Measurements from ENCODE around the gene CACNA1B.

The CACNA1B gene

DNA sequence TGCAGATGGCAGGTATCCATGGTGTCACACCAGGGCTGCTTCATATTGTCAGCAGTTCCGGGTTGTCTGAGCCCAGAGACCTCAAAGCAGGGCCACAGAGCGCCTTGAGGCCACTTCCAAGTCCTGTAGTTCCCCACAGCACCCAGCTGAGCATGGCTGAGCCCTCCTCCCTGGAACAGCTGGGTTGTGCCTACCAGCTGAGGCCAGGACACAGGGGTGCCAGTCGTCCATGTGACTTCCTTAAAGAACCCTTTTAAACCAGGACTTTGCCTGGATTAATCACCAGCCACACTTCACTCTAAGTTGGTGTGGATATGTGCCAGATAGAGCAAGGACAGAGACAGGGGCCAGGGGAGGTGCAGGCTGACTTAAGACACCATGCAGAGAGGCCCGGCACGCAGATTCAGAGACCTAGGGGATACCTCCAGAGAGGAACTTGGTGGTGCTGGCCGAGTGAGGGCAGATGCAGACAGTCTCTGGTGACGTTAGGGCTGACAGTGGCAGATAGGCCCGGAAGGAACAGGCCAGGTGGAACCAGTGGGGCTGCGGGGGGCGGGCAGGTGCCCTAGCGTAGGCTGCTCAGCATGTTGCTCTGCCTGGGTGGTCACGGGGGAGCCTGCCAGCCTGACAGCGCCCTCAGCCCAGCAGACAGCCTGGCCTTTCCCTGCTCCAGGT, 142.7 kb downstream of the CACNA1B start:
- DNase-seq, result no peak

DNA sequence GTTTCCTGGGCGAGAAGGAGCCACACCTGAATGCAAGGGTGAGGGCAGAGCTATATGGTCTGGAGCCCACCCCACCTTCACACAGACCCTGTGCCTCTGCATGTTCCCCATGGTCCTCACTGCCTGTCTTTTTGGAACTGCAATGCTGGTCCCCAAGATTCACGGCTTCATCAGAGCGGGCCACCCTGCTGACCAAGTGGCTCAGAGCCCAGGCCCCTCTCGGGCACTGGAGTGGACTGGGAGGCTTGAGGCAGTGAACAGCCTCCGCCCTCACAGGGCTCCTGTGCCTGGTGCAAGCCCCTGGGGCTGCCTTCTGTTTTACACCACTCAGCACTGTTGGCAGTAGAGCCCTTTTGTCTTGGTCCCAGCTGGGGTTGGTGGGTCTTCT, 143.2 kb downstream of the CACNA1B start:
- no peak for DNase-seq

DNA sequence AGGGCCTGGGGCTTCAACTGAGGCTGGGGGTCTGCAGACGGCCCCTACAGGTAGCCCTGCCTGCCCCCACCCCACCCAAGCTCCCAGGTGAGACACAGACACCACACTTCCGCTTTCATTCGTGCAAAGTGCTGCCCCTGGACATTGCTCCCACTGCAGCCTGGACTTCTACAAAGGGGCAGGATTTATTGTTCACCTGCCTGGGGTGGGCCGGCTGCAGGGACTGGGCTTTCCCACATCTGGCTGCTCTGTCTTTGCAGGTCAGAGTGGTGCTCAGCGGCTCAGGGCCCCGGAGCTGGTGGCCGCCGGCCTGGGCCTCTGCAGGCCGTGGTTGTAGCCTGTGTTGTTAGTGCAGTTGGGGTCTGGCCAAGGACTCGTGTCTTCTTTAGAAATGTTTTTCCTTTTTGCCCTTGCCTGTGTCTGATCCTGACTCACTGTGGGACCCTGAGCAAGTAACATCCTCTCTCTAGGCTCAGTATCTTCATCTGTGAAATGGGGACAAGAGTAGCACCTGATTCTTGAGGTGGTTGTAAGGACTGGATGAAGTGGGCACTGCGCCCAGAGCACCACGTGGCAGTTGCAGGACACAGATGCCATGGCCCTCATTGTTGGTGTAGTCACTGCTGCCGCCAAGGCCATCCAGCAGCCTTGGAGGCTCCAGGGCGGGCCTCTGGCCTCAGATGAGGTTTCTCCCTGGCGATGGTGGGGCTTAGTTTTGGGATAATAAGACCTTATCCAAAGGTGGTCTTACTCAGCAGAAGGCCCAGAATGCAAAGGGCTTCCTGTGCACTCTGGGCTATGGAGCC, 143.9 kb downstream of the CACNA1B start:
- no peak for DNase-seq

DNA sequence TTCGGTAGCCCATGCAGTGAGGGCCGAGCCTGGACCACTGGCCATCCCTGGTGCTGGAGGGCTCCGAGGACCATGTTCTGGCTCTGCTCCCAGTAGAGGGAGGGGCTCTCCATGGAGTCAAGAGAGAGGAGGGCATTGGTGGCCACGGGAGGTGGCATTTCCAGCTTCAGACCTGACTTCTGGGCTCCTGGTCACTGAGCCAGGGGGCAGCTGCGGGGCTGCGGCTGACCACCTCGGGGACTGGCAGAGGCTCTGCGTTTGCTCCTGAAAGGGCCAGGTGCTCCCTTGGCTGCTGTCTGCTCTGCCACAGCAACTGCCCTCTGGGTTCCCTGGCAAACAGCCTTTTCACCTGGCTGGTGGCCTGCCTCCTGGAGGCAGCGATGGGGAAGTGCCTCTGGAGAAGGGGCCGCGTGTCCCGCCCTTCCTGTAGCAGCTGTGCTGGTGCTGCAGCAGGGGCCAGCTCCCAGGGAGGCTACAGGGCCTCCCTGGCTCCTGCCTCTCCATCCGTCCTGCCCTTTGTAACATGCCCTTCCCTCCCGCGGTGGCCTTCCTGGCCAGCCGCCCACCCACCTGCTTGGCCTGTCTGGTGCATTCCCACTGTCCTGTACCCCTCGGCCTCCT, 144.6 kb downstream of the CACNA1B start:
- DNase-seq, result no peak

DNA sequence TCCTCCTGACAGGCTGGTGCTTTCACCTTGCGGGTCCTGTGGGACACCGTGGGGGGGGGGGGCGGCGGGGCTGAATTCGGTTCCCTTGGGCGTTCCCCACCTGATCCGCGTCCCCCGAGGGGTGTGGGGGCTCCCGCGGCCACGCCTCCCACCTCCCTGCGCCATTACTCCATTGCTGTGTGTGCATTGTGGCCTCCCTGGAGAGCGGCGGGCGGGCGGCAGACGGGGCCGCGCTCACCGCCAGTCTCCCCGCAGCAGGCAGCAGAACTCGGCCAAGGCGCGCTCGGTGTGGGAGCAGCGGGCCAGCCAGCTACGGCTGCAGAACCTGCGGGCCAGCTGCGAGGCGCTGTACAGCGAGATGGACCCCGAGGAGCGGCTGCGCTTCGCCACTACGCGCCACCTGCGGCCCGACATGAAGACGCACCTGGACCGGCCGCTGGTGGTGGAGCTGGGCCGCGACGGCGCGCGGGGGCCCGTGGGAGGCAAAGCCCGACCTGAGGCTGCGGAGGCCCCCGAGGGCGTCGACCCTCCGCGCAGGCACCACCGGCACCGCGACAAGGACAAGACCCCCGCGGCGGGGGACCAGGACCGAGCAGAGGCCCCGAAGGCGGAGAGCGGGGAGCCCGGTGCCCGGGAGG, 145.3 kb downstream of the CACNA1B start:
- DNase-seq, result no peak

DNA sequence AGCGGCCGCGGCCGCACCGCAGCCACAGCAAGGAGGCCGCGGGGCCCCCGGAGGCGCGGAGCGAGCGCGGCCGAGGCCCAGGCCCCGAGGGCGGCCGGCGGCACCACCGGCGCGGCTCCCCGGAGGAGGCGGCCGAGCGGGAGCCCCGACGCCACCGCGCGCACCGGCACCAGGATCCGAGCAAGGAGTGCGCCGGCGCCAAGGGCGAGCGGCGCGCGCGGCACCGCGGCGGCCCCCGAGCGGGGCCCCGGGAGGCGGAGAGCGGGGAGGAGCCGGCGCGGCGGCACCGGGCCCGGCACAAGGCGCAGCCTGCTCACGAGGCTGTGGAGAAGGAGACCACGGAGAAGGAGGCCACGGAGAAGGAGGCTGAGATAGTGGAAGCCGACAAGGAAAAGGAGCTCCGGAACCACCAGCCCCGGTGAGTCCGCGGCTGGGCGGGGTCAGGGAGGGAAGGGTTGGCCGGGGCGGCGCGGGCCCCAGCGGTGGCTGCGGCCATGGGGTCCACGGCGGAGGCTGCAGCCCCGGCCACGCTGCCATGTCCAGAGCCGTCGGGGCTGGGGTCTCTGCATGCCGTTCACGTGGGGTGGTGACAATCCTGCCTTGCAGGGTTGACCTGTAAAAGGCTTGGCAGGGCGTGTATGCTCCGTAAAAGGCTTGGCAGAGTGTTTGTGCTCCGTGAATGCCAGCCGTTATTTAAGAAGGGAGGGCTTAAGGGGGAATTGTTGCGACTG, 146.0 kb downstream of the CACNA1B start:
- DNase-seq, result no peak

DNA sequence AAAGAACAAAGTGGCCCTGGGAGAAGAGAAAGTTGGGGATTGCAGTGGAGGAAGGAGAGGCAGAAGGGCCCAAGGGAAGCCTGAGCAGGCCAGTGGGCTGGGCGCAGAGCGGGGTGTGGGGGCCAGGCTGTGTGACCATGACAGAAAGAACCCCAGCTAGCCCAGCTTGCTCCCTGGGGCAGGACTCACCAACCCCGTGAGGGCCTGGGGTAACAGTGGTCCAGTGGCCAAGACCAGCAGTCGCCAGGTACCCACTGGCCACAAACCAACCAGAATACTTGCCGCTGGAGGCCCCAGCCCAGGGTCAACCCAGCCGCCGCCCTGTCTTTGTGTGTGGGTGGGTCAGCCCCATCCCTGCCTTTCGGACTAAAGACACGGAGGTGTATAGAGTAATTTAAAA, 146.5 kb downstream of the CACNA1B start:
- DNase-seq, result no peak

DNA sequence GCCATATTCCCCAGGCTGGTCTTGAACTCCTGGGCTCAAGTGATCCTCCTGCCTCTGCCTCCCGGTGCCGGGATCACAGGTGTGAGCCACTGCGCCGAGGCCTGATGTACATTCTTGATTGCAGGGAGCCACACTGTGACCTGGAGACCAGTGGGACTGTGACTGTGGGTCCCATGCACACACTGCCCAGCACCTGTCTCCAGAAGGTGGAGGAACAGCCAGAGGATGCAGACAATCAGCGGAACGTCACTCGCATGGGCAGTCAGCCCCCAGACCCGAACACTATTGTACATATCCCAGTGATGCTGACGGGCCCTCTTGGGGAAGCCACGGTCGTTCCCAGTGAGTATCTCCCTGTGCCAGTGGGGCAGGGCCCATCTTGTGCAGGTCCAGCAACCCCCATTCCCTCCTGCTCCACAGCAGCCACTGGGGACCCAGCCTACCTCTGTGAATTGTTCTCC, 147.3 kb downstream of the CACNA1B start:
- DNase-seq, result no peak

DNA sequence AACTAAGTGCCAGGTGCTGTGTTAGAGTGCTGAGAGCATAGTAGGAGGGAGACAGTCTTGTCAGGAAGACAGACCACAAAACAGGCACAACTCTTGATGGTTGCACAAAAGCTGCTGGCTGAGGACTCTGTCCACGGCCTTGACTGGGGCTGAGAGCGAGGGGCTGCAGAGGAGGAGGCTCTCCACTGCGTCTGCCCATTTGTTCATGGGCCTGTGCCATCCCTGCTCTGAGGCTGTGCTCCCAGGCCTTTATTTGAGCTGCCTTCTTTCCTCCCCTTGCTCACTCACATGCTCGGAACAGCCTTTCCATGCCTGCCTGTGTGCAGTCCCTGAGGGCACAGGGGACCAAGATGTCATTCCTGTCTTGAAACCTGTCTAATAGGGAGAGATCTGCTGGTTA, 147.8 kb downstream of the CACNA1B start:
- DNase-seq, result no peak

DNA sequence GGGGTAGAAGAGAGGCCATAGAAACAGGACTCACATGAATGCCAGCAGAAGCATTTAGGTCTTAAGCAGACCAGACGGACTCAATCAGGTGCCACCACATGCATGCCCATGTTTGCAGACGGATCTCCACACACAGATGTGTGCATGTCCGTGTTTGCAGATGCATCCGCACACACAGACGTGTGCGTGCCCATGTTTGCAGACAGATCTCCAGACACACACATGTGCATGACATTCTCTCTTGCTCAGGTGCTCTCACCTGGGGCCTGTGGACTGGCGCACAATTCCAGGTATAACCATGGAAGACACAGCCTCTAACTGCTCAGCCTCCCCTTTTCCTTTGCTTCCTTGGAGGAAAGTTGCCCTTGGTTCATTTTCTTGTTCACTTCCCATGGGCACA, 148.3 kb downstream of the CACNA1B start:
- no peak for DNase-seq

DNA sequence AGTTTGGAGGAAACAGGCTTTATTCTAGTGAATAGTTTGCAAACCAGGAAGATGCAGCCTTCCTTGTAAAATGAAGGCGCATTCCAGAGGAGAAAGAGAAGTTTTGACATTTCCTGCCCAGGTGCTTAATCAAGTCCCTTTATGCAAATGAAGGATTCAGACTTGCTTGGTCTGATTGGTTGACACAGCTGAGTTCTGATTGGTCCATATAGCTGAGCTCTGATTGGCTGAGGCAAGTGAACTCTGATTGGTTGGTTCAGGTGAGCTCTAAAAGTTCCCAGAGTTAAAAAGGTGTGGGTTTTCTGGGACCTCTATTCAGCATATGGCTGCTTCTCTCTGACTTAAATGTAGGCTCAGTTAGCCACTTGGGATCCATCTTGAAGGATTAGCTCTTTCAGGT, 151.0 kb downstream of the CACNA1B start:
- no peak for DNase-seq

DNA sequence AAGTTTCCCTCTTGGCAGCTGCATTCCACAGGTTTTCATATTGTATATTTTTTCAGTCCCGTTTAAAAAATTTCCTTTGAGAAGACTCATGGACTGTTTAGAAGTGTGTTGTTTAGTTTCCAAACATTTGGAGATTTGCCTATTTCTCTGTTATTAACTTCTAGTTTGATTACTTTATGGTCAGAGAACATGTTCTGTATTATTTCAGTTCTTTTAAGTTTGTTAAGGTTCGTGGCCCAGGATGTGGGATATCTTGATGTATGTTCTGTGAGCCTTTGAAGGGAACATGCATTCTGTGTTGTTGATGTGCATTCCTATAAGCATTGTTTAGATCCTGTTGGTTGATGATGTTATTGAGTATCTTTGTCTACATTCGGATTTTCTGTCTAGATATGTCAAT, 153.6 kb downstream of the CACNA1B start:
- DNase-seq, result no peak

DNA sequence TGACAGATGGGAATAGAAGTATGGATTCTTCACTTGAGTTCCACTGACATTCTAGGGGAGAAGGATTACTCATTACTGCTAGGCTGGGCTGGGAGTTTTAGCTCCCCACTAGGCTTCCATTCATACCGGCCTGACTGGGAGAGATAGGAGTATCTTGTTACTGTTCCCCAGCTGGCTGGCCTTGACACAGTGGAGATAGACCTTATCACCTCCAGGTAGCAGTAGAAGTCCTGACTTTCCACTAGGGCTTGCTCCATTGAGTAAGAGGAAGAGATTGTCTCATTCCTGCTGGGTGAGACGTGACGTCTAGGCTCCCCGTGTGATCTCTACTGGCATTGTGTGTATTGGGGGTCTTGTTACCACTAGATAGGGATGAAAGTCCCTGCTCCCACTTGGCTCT, 156.4 kb downstream of the CACNA1B start:
- no peak for DNase-seq

DNA sequence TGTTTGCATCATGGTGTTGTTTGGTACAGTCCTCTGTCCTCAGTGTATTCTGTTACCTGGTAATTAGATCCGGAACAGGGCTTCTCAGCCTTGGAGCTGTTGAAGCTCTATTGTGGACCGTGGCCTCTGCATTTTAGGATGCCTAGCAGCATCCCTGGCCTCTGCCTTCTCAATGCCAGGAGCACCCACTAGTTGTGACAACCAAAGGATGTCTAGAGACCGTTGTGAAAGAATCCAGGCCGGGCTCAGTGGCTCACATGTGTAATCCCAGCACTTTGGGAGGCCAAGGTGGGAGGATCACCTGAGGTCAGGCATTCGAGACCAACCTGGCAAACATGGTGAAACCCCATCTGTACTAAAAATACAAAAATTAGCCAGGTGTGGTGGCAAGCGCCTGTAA, 159.6 kb downstream of the CACNA1B start:
- no peak for DNase-seq

DNA sequence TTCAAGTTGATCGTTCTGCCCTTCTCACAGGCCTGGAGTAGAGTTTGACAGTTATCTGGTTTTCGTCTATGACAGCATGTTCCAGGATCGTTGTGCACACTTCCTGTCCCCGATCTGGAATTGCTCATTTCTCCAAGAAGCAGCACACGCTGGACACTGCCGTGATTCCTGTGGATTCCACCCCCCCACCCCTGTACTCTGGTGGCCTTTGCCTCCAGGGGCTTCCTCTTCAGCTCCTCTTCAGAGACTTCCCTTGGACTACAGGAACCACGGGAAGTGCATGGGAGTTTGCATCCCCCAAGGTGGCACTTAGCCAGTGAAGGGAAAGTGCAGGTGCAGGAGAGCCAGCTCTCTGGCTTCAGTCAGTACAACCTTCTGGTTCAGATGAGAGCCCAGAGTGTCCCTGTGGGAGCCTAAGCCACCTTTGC, 160.7 kb downstream of the CACNA1B start:
- DNase-seq, result no peak

DNA sequence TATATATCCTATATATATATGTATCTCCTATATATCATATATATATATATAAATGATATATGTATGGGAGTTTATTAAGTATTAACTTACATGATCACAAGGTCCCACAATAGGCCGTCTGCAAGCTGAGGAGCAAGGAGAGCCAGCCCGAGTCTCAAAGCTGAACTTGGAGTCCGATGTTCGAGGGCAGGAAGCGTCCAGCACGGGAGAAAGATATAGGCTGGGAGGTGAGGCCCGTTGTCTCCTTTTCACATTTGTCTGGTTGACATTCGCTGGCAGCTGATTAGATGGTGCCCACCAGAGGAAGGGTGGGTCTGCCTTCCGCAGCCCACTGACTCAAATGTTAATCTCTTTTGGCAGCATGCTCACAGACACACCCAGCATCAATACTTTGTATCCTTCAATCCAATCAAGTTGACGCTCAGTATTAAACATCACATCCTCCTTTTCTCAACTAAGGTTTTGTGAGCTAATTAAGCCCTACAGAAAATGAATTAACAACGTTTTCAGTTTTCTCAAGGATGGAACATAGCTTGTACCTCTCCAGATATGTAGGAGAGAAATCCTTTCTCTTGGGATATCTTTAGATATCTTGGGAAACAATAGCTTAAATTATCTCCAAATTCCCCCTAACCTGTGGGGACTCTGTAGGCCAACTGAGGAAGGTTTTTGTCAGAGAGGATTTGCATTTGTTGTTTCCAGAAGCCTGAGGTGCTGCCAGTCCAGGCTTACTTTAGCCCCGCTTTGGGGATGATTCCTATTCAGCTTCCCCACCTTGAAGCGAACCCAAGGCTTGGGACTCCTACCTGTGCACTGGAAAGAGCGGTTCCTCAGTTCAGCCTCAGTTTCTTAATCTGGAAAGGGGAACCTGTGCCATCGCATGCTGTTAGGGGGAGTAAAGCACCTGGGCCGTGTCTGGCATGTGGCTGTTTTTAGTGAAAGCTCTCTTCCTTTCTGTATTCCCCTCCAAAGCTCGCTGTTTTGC, 163.2 kb downstream of the CACNA1B start:
- no peak for DNase-seq

DNA sequence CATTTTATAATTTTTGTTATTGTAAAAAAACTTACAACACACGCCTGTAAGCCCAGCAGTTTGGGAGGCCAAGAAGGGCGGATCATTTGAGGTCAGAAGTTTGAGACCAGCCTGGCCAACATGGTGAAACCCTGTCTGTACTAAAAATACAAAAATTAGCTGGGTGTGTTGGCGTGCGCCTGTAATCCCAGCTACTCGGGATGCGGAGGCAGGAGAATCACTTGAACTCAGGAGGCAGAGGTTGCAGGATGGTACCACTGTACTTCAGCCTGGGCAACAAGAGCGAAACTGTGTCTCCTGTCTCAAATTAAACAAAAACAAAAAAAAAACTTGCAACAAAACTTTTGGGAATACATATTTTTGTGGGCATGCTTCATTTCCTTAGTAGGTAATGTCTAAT, 164.6 kb downstream of the CACNA1B start:
- DNase-seq, result no peak

DNA sequence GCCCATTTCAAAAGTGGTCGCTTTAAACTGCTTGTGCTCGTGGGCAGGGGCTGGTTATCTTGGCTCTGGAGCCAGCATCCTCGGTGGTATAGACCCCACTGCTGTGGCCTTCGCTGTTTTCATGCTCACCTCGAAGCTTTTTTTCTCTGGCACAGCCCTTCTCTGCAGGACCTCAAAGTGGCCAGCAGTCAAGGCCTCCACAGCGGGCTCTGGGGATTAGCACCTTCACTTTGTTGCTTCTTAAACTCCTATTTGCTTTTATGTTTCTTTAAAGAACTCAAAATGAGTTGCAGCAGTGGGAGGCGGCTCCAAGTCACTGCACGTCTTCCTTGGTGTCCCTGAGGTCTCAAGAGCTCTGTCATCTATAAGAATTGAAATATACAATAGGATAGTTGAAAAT, 165.1 kb downstream of the CACNA1B start:
- no peak for DNase-seq

DNA sequence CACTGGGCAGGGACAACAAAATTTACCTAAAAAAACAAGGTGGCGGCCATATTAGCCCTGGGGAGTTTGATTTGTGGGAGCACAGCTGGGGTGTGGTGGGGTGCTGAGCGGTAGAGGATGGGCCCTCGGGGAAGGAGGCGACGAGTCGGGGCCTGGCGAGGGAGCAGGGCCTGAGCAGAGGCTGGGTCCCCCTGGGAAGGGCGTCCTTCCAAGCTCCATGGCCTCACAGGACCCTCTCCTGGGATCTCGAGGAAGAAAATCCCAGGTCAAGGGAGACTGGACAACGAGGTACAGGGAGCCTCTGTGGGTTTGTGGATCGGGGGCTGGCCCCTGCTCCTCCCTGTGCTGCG, 165.5 kb downstream of the CACNA1B start:
- no peak for DNase-seq

DNA sequence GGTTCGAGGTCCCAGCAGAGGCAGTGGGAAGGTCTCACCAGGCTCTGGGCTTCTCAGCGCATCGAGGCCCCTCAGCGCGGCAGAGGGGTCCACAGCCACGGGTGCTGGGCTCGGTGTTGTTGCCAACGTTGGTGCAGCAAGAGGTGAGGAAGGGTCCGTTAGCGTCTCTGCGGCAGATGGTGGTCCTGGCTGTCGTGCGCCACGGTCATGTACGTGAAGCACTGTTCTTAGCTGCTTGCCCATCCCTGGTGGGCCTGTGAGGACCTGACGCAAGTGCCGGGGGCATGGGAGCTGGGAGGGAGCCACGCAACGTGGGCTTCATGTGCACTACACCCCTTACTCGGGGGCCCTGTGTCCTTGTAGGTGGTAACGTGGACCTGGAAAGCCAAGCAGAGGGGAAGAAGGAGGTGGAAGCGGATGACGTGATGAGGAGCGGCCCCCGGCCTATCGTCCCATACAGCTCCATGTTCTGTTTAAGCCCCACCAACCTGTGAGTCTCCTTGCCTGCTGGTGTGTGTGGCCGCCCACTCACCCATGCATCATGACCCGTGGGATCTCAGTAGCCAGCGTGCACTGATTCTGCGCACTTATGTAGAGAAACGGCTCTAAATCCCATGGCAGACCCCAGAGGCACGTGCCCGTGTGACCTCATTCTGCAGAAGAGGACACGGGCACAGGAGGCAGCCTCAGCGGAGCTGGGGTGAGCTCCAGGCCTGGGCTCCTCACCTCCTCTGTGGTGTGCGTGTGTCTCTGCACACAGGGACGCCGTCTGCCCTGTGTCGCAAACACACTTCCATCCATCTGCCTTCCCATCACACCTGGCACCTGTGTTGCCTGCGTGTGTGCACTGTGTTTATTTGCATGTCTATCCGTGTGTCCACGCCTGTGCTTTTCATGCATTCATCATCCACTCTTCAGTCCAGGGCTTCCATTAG, 166.1 kb downstream of the CACNA1B start:
- no peak for DNase-seq

Measured in CD4-positive, alpha-beta T cell treated with Interleukin-10 for 1 hour (primary cell).